HepG2 (cell line): Measurements from ENCODE around the gene STK11. TPM values are rescaled to one million over a fixed set of nuclear protein-coding genes. Genes with fewer than 3 reads are reported as not detected.

ENCODE experiments used
- ATF1 ChIP-seq: IDR thresholded peaks from 2 replicates; pipeline ENCODE4 v1.6.1; 2016; ENCODE audit warnings: mild to moderate bottlenecking, control low read depth
- ATF7 ChIP-seq, 2 experiments: fragments of 450-650 bp in 1 of 2; sonication (generic) in 1 of 2; formaldehyde crosslinking in 1 of 2; IDR thresholded peaks; 2 replicates each; pipeline versions ENCODE4 v1.4.0 to v1.6.1; 2016 to 2020; ENCODE audit warnings: antibody characterized with exemption in 1 of 2, mild to moderate bottlenecking in 1 of 2, missing genetic modification reagents in 1 of 2
- CTCF ChIP-seq: sonication (generic); formaldehyde crosslinking; IDR thresholded peaks from 2 replicates; pipeline ENCODE4 v1.5.0; 2020; ENCODE audit warnings: mild to moderate bottlenecking, missing genetic modification reagents, moderate library complexity
- DNMT1 ChIP-seq: sonication (generic); formaldehyde crosslinking; IDR thresholded peaks from 2 replicates; pipeline ENCODE4 v1.5.1; 2020; ENCODE audit warnings: mild to moderate bottlenecking, missing genetic modification reagents
- FIP1L1 ChIP-seq: fragments of 200-400 bp; formaldehyde crosslinking; IDR thresholded peaks from 2 replicates; pipeline ENCODE4 v1.6.1; 2018; ENCODE audit warnings: low read depth, mild to moderate bottlenecking, low read length, moderate library complexity, borderline replicate concordance; ENCODE audit not compliant: insufficient read depth
- GPN1 ChIP-seq: sonication (generic); formaldehyde crosslinking; IDR thresholded peaks from 2 replicates; pipeline ENCODE4 v1.5.1; 2020; ENCODE audit warnings: missing genetic modification reagents, borderline replicate concordance
- HDAC1 ChIP-seq: sonication (generic); formaldehyde crosslinking; IDR thresholded peaks from 2 replicates; pipeline ENCODE4 v1.5.1; 2020; ENCODE audit warnings: mild to moderate bottlenecking, missing genetic modification reagents
- JUND ChIP-seq: sonication (generic); formaldehyde crosslinking; IDR thresholded peaks from 2 replicates; pipeline ENCODE4 v1.8.0; 2022; ENCODE audit warnings: mild to moderate bottlenecking, missing genetic modification reagents
- KLF13 ChIP-seq: sonication (generic); formaldehyde crosslinking; IDR thresholded peaks from 2 replicates; pipeline ENCODE4 v1.4.0; 2020; ENCODE audit warnings: mild to moderate bottlenecking, missing genetic modification reagents
- NCOA2 ChIP-seq: sonication (generic); formaldehyde crosslinking; IDR thresholded peaks from 2 replicates; pipeline ENCODE4 v1.8.0; 2022; ENCODE audit warnings: inconsistent platforms
- NFATC3 ChIP-seq: sonication (generic); formaldehyde crosslinking; IDR thresholded peaks from 2 replicates; pipeline ENCODE4 v1.5.1; 2020; ENCODE audit warnings: mild to moderate bottlenecking, missing genetic modification reagents
- PLRG1 ChIP-seq: fragments of 450-650 bp; conservative IDR thresholded peaks from 2 replicates; pipeline ENCODE4 v1.6.1; 2016
- SIX4 ChIP-seq: sonication (generic); formaldehyde crosslinking; IDR thresholded peaks from 2 replicates; pipeline ENCODE4 v1.4.0; 2020; ENCODE audit warnings: missing genetic modification reagents
- STAT6 ChIP-seq: sonication (generic); formaldehyde crosslinking; IDR thresholded peaks from 2 replicates; pipeline ENCODE4 v1.4.0; 2020; ENCODE audit warnings: missing genetic modification reagents, mild to moderate bottlenecking, borderline replicate concordance
- TCF7 ChIP-seq: sonication (generic); IDR thresholded peaks from 2 replicates; pipeline ENCODE4 v1.6.1; 2016; ENCODE audit warnings: antibody characterized with exemption, low read depth
- TOPORS ChIP-seq: sonication (generic); formaldehyde crosslinking; IDR thresholded peaks from 2 replicates; pipeline ENCODE4 v1.8.0; 2023; ENCODE audit warnings: mild to moderate bottlenecking, missing genetic modification reagents
- U2AF1 ChIP-seq: fragments of 200-400 bp; formaldehyde crosslinking; optimal IDR thresholded peaks from 2 replicates; pipeline ENCODE3; 2017; ENCODE audit warnings: mild to moderate bottlenecking, low read depth, low read length
- ZBTB3 ChIP-seq: sonication (generic); formaldehyde crosslinking; IDR thresholded peaks from 2 replicates; pipeline ENCODE4 v1.4.0; 2020; ENCODE audit warnings: low read depth, mild to moderate bottlenecking, moderate library complexity, missing genetic modification reagents, borderline replicate concordance
- ZBTB8A ChIP-seq: sonication (generic); formaldehyde crosslinking; IDR thresholded peaks from 2 replicates; pipeline ENCODE4 v1.4.0; 2020; ENCODE audit warnings: mild to moderate bottlenecking, low read depth, missing genetic modification reagents, borderline replicate concordance
- ZC3H13 ChIP-seq: sonication (generic); formaldehyde crosslinking; IDR thresholded peaks from 2 replicates; pipeline ENCODE4 v1.8.1; 2023; ENCODE audit warnings: mild to moderate bottlenecking, missing genetic modification reagents, moderate library complexity
- ZNF34 ChIP-seq: sonication (generic); formaldehyde crosslinking; IDR thresholded peaks from 2 replicates; pipeline ENCODE4 v1.4.0; 2020; ENCODE audit warnings: mild to moderate bottlenecking, missing genetic modification reagents, borderline replicate concordance
- ZNF44 ChIP-seq: sonication (generic); formaldehyde crosslinking; IDR thresholded peaks from 2 replicates; pipeline ENCODE4 v1.5.1; 2020; ENCODE audit warnings: mild to moderate bottlenecking, missing genetic modification reagents
- ZNF496 ChIP-seq: sonication (generic); formaldehyde crosslinking; IDR thresholded peaks from 2 replicates; pipeline ENCODE4 v1.8.1; 2023; ENCODE audit warnings: mild to moderate bottlenecking, moderate library complexity, missing genetic modification reagents; ENCODE audit not compliant: insufficient replicate concordance
- ZNF513 ChIP-seq: sonication (generic); formaldehyde crosslinking; conservative IDR thresholded peaks from 2 replicates; pipeline ENCODE4 v1.5.0; 2020; ENCODE audit warnings: missing genetic modification reagents
- ZNF564 ChIP-seq: sonication (generic); formaldehyde crosslinking; IDR thresholded peaks from 2 replicates; pipeline ENCODE4 v1.8.1; 2023; ENCODE audit warnings: mild to moderate bottlenecking, missing genetic modification reagents
- polyA plus RNA-seq, 8 experiments: library from polyadenylated mRNA; depleted of rRNA in 3 of 8; stranded (reverse) in 7 of 8; unstranded in 1 of 8; fragments of >200 nt; fragmentation: Illumina TruSeq in 4 of 8; extraction: Trizol in 4 of 8; gene quantifications; 2 replicates each; pipeline versions ENCODE4 v1.2.1 to v1.2.3, GENCODE V29; 2011 to 2016; ENCODE audit warnings: low read depth in 4 of 8, missing spikeins in 1 of 8, mixed read lengths in 1 of 8; ENCODE audit not compliant: insufficient read depth in 1 of 8
- total RNA-seq, 5 experiments: library from RNA; depleted of rRNA; stranded (reverse); fragments of >200 nt; fragmentation: Illumina TruSeq; extraction: Trizol; gene quantifications; 2 replicates each; pipeline ENCODE4 v1.2.3, GENCODE V29; 2016; ENCODE audit warnings: low read depth in 1 of 5

The STK11 gene
- total and polyA plus RNA-seq, 2 of the 13 experiments (the other 11 are each of a cell fraction or from before 2014, with no cell fraction given) = 27.5 to 43.6 TPM

GRCh38 chr19:1244693-1245451, 39.3 kb downstream of the STK11 start (continued):
- TF ChIP-seq HDAC1 (CRISPR knock-in tag) (peak; percentile 96), SIX4 (CRISPR knock-in tag) (peak; percentile 66; the same call in 1 of the 2 replicates), STAT6 (CRISPR knock-in tag) (peak; percentile 77; the same call in 1 of the 2 replicates), ZC3H13 (peak; percentile 94), ZNF513 (CRISPR knock-in tag) (0 out of 2 replicates have a peak, but pooled peaks have one; percentile 82), NFATC3 (CRISPR knock-in tag) (no peak), ZBTB3 (CRISPR knock-in tag) (no peak), ZNF564 (CRISPR knock-in tag) (0 out of 2 replicates have a peak, but pooled peaks have one; percentile 45), CTCF (CRISPR knock-in tag) (no peak), PLRG1 (no peak), TOPORS (CRISPR knock-in tag) (no peak), JUND (CRISPR knock-in tag) (no peak), ATF1 (peak; percentile 40; the same call in 1 of the 2 replicates), U2AF1 (no peak), ZBTB8A (CRISPR knock-in tag) (no peak), ZNF44 (no peak), NCOA2 (CRISPR knock-in tag) (peak; percentile 83), GPN1 (CRISPR knock-in tag) (no peak), ZNF34 (no peak; the same call in 1 of the 2 replicates), ZNF496 (CRISPR knock-in tag) (no peak), FIP1L1 (no peak), DNMT1 (CRISPR knock-in tag) (peak; percentile 87; the same call in 1 of the 2 replicates), ATF7 (IDR thresholded peaks at IDR 0.05) (no peak), ATF7 (CRISPR knock-in tag; IDR thresholded peaks at IDR 0.05) (peak; percentile 88), KLF13 (no peak), TCF7 (no peak)
